ENCODE results near the gene LTN1.
"Not testable (repeated sequence)": the region's sequence is repeated elsewhere in the genome, so short reads cannot be mapped to it uniquely, and the experiment has no call there.

The LTN1 gene, protein sequence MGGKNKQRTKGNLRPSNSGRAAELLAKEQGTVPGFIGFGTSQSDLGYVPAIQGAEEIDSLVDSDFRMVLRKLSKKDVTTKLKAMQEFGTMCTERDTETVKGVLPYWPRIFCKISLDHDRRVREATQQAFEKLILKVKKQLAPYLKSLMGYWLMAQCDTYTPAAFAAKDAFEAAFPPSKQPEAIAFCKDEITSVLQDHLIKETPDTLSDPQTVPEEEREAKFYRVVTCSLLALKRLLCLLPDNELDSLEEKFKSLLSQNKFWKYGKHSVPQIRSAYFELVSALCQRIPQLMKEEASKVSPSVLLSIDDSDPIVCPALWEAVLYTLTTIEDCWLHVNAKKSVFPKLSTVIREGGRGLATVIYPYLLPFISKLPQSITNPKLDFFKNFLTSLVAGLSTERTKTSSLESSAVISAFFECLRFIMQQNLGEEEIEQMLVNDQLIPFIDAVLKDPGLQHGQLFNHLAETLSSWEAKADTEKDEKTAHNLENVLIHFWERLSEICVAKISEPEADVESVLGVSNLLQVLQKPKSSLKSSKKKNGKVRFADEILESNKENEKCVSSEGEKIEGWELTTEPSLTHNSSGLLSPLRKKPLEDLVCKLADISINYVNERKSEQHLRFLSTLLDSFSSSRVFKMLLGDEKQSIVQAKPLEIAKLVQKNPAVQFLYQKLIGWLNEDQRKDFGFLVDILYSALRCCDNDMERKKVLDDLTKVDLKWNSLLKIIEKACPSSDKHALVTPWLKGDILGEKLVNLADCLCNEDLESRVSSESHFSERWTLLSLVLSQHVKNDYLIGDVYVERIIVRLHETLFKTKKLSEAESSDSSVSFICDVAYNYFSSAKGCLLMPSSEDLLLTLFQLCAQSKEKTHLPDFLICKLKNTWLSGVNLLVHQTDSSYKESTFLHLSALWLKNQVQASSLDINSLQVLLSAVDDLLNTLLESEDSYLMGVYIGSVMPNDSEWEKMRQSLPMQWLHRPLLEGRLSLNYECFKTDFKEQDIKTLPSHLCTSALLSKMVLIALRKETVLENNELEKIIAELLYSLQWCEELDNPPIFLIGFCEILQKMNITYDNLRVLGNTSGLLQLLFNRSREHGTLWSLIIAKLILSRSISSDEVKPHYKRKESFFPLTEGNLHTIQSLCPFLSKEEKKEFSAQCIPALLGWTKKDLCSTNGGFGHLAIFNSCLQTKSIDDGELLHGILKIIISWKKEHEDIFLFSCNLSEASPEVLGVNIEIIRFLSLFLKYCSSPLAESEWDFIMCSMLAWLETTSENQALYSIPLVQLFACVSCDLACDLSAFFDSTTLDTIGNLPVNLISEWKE (N-terminal part only)

GRCh38 chr21:28992526-28993292 is at the start of gene LTN1:
TSS of gene LTN1 (minus strand) at chr21:28992877. CDS start at chr21:28992805, 72 bp downstream.
- peak; percentile 93 to 99 for DNase-seq

DNA sequence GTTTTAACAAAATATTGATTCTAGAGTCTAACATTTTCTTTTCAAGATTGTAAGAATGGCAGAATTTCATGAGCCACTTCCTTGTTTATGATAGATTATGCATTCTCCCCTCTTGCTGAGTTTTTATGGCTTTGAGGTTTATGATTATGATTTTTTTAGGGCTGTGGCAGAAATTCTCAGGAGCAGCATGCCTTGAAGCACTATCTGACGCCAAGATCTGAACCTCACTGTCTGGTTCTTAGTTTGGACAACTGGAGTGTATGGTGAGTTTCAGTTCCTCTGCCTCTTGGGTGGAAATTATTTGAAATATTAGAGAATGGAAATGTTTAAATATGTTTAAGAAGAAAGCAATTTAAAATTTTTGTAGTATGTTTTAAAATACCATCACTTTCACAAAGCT is 42.0 kb upstream of the LTN1 start:
- DNase-seq: no peak

GRCh38 chr21:29033871-29034270 is 41.2 kb upstream of the LTN1 start:
- DNase-seq: no peak

GRCh38 chr21:29033301-29033700 is 40.6 kb upstream of the LTN1 start:
- DNase-seq: no peak

DNA sequence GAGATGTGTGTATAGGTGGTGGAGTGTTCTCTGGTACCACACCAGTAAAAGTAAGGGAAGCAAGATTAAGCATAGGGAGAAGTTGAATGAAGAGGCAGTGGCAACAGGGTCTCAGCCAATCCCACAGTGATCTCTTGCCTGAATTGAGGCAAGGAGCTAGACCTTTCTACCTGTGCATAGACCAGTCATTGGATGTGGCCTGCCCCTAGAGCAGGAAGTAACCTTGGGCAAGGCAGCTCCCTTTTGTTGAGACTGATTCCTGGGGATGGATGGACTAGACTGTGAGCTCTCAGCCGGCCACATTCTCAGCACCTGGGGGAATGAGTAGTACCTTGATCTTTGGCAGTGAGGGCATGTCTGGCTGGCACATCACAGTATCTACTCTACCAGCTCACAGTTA is 38.2 kb upstream of the LTN1 start:
- DNase-seq: no peak

GRCh38 chr21:29029524-29029923 is 36.8 kb upstream of the LTN1 start:
- DNase-seq: no peak

DNA sequence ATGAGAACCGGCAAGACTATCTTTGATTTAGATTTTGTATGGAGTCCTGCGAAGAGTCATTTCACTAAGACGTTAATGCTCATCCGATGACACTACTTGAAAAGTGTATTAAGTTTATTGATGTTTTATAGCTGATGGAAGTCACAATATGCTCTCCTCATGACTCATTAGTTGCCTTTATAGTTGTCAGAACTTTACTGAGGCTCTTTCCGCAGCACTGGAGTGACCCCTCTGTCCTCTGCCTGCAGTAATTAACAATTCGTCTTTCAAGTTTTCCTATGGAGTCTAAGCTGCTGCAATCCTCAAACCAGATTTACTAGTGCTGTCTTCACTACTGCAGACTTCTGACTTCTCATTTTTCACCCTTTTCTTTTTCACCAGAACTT is 32.6 kb upstream of the LTN1 start:
- DNase-seq: no peak

DNA sequence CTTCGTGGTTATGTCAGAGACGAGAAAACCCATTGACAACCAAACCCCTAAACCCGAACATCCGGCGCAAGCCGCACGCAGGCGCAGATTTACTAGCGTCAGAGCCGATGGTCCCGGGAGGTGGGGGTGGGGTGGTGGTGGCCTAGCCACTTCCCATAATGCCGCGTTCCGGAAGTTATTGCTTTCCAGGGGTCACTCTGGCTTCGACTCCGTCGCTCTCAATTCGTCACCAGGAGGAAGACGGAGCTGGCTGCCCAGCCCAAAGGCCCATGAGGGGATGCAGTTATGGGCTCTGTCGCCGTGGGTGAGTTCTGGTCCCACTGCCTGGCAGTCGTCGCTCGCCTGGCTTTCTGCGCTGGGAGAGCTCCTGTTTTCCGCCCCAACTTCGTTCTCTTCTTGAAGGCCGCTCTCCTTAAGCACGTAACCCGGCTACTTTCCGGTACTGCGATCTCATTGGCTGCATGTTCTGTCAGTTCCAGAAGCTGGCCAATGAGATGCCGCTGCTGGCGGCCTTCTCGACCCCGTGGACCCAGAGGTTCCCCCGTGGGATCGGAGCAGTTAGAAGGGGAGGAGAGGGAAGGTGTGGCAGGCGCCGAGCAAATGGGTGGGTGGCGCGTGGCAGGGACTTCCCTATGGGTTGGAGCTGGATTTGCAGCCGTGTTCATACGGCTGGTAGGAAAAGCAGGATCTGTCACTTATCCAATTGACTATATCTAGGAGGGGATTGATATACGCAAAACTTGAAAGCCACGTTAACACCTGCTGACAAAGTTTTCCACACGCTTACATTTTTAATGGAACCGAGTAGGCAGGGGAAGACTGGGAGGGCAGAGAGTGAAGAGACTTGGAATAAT is 32.0 kb upstream of the LTN1 start, which contains the start of gene USP16:
Gene USP16 (plus strand): TSS at position 195 of the 854 bp plus-strand sequence. CDS start 3,246 bp downstream, outside the sequence.
- DNase-seq: peak; percentile 95 to 100

DNA sequence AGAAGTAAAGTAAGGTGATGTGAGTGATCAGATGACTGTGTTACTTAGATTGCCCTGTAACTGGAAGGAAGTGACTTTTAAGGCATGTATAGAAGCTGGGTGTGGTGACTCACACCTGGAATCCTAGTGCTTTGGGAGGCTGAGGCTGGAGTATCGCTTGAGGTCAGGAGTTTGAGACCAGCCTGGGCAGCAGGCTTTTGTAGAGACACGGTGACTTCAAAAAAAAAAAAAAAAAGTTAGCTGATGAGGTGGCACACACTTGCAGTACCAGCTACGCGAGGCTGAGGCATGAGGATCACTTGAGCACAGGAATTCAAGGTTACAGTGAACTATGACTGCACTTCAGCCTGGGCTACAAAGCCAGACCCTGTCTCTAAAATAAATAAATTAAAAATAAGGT is 29.5 kb upstream of the LTN1 start:
- DNase-seq: no peak

- DNase-seq: no peak
These were observed 25.9 kb upstream of the LTN1 start for GRCh38 chr21:29018540-29018939.

DNA sequence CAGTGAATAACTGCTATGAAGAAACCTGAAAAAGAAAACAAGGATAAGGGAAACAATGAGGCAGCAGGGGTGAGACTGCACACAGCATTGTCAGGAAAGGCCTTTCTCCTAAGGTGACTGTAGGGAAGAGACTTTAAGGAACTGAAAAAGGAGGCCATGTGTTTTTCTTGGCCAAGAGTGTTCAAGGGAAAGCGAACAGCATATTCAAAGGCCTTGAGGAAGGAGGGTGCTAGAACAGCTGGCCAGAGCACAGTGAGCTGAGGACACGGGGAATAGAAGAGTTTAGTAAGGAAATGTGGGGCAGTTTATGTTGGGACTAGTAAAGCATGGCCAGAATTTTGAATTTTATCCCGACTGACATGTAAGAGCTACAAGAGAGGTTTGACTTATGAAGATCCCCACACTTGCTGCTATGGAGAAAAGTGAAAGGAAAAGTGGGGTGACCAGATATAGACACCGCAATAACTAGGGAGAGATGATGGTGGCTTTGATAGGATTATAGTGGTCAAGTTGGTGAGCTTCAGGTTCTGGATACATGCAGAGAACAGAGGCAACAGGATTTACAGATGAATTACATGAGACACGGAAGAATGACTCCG is 25.1 kb upstream of the LTN1 start:
- DNase-seq: no peak

DNA sequence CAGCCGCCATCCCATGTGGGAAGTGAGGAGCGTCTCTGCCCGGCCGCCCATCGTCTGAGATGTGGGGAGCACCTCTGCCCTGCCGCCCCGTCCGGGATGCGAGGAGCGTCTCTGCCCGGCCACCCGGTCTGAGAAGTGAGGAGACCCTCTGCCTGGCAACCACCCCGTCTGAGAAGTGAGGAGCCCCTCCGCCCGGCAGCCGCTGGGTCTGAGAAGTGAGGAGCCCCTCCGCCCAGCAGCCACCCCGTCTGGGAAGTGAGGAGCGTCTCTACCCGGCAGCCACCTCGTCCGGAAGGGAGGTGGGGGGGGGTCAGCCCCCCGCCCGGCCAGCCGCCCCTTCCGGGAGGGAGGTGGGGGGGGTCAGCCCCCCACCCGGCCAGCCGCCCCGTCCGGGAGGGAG is 18.6 kb upstream of the LTN1 start:
- DNase-seq: not testable (repeated sequence)

DNA sequence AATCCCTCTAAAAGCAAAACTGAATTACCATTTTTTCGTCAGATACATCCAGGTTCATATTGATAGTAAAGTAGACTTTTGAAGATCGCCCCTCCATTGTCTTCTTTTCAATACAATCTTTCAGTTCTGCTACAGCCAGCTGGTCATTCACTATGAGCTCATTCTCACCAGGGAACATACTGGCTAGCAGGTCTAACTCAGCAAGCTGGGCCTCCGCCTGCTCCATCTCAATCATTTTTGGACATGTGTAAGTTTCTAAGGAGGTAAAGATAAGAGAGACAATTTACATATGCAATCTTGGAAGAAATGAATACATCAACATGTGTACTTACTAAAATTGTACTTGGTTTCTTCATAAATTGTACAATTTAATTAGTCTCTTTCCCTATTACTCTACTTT is 15.7 kb upstream of the LTN1 start:
- no peak for DNase-seq

DNA sequence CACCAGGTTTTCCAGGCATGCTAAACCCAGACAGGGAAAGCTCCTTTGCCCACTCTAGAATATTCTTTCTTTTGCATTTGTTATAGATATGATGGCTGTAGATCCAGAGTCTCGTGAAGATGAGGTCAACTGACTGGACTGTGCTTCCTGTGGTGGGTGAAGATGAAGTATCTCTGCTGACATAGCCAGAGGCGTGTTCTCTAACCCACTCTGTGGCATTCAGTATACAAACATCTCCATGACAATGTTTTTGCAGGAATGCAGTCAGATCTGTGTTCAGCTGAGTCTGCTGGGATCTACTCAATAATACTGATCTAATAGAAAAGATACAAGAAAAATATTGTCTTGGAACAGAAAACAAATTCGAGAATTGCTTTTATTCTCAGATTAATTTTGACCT is 15.1 kb upstream of the LTN1 start:
- DNase-seq: no peak

DNA sequence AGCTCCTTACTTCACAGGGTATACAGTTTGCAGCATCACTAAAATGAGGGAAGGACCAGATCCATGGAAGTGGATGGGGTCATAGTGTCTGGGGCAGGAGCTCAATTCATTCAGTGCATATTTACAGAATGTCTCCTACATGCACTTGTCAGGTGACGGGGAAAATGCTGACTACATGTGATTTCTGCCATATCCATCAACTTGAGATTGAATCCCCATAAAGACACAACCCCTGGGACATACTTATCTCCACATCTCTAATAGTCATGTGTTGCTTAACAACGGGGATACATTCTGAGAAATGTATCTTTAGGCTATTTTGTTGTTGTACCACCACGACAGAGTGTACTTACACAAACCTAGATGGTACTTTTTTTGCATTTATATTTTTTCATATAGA is 14.5 kb upstream of the LTN1 start:
- DNase-seq: no peak

DNA sequence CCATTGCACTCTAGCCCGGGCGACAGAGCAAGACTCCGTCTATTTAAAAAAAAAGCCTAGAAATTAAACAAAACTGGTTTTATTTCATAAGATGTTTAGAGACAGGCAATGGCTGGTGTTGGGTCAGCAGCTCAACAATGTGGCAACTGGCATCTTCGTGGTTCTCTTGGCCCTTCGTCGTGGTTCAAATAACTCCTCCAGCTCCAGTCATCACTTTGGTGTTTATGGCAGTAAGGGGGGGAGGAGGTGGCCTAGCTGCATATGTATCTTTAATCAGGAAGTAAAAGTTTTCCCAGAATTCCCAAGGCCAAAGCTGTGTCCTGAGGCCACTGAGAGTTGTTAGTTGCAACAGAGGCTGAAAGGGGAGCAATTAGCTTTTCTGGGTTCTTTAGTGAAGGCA is 13.0 kb upstream of the LTN1 start:
- no peak for DNase-seq

- peak; percentile 72 to 87 for DNase-seq
These were observed 9.9 kb upstream of the LTN1 start for GRCh38 chr21:29002442-29003144.

DNA sequence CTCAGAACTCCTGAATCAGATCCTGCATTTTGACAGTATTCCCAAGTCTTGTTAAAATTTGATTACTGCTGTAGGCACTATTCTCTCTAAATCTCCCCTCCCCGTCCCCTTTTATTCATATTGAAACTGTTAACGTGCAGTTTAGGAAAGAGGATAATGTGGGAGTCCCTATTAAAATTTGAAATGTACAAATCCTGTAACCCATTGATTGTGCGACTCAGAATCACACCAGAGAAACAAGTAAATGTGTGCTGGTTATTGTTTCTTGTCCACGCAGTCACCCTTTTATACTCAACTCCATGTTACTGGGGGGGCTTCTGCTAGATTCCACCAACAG is 584 bp upstream of the LTN1 start:
- DNase-seq: no peak

GRCh38 chr21:28991861-28992525 is 684 bp downstream of the LTN1 start:
- DNase-seq: peak in 1 of 2 donors; percentile 17

DNA sequence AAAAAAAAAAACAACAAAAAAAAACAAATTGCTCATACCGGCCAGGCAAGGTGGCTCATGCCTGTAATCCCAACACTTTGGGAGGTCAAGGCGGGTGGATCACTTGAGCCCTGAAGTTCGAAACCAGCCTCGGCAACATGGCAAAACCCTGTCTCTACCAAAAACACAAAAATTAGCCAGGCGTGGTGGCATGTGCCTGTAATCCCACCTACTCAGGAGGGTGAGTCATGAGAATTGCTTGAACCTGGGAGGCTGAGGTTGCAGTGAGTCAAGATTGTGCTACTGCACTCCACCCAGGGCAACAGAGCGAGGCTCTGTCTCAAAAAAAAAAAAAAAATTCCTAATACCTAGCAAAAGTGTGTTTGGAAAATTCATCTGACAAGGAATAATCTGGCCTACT is 4.5 kb downstream of the LTN1 start:
- not testable (repeated sequence) for DNase-seq

All from bone marrow (tissue), 2 donors.